Measurements from ENCODE around the gene FBXL7.

The FBXL7 gene

DNA sequence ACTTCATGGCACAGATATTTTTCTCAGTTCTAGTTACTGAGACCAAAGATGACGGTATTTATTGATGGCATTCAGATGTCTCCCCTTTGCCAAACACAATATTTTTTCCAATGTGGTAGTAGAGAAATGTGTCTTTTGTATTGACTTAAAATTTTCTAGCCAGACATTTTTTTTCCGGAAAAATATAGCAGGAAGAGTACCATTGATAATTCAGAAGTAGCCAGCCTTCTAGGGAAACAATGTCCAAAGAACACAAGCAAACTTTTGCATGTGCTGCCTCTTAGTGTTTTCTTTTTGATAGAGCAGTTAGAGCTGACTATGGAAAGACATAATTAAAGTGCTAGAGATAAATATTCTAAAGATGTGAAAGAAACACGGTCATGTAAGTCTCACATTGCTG, 448.2 kb downstream of the FBXL7 start:
- no peak overlapping the region for H3K4me3 ChIP-seq (ENCODE audit: low read depth, low read length)
- peak; percentile 20 for DNase-seq (ENCODE audit: low read depth)
- TF ChIP-seq, protein P1, sequence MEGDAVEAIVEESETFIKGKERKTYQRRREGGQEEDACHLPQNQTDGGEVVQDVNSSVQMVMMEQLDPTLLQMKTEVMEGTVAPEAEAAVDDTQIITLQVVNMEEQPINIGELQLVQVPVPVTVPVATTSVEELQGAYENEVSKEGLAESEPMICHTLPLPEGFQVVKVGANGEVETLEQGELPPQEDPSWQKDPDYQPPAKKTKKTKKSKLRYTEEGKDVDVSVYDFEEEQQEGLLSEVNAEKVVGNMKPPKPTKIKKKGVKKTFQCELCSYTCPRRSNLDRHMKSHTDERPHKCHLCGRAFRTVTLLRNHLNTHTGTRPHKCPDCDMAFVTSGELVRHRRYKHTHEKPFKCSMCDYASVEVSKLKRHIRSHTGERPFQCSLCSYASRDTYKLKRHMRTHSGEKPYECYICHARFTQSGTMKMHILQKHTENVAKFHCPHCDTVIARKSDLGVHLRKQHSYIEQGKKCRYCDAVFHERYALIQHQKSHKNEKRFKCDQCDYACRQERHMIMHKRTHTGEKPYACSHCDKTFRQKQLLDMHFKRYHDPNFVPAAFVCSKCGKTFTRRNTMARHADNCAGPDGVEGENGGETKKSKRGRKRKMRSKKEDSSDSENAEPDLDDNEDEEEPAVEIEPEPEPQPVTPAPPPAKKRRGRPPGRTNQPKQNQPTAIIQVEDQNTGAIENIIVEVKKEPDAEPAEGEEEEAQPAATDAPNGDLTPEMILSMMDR (conservative IDR thresholded peaks at IDR 0.05; ENCODE audit: low read depth, low read length) = no peak

DNA sequence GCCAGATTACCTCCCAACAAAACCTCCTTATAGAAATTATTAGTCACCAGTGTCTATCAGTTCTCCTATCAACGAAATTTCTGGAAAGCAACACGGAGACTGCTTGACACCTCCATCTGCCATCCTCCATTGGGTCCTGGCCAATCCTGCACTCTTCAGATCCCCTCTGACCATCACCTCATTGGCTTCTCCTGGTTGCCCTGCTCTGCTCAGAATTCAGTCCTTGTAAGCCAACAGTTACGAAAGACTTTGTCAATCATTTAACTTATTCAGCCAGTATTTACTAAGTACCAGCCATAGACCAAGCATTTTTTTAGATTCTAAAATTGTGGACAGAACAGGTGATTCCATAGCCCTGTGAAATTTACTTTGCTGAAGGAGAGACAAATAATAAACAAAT, 451.1 kb downstream of the FBXL7 start:
- TF ChIP-seq, protein P1 (conservative IDR thresholded peaks at IDR 0.05; ENCODE audit: low read depth, low read length) = no peak
- H3K4me3 ChIP-seq (ENCODE audit: low read depth, low read length) = no peak overlapping the region
- no peak for DNase-seq (ENCODE audit: low read depth)

DNA sequence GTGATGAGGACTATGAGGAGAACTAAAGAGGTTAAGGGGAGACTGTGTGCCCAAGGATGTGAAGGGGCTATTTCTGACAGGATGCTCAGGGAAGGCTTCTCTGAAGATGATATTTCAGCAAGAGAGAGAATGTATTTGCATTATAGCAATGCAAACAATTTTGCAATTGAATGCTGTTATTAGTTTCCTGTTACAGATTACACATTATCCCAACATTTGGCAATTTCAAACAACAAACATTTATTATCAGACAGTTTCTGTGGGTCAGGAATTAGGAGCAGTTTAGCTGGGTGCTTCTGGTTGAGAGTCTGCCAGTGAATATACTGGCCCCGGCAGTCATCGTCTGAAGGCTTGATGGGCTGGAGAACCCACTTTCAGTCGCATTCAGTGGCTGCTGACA, 451.6 kb downstream of the FBXL7 start:
- no peak for DNase-seq (ENCODE audit: low read depth)
- H3K4me3 ChIP-seq (ENCODE audit: low read depth, low read length) = no peak overlapping the region
- TF ChIP-seq, protein P1 (conservative IDR thresholded peaks at IDR 0.05; ENCODE audit: low read depth, low read length) = no peak

DNA sequence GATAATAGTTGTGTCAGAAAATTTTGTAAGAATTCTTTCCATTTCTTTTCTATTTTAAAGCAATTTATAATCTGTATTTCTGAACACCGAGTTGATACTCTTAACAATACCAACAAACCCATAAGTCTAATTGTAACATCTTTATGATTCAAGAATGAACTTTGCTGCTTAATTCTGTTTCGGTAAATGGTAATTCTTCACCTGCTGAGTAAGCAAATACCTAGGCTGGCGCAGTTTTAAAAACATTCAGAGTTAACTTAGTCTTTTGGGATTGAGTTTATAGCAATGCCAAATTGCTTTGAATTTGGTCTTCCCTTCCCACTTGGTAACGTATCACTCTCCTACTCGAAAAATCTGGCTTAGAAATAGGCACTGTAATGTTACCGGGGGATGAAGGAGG, 456.6 kb downstream of the FBXL7 start:
- no peak overlapping the region for H3K4me3 ChIP-seq (ENCODE audit: low read depth, low read length)
- DNase-seq (ENCODE audit: low read depth) = no peak
- TF ChIP-seq, protein P1 (conservative IDR thresholded peaks at IDR 0.05; ENCODE audit: low read depth, low read length) = no peak

DNA sequence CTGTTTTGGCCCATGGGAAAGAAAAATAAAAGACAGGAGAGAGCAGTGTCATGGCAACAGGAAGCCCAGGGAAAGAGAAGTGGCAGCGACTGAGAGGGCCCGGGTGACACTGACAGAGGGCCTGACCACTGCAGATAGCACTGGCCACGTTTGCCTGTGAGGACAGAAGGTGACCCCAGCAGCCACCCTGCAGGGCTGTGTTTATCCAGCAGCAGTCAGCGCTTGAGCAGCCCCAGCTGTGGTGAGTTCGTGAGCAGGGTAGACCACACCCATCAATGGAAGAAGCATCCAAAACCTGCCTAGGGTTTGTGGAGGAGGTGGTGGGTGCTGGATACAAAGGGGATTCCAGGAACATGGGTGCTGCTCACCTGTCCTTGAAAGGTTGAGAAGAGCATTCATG, 457.1 kb downstream of the FBXL7 start:
- DNase-seq (ENCODE audit: low read depth) = no peak
- TF ChIP-seq, protein P1 (conservative IDR thresholded peaks at IDR 0.05; ENCODE audit: low read depth, low read length) = no peak
- no peak overlapping the region for H3K4me3 ChIP-seq (ENCODE audit: low read depth, low read length)

DNA sequence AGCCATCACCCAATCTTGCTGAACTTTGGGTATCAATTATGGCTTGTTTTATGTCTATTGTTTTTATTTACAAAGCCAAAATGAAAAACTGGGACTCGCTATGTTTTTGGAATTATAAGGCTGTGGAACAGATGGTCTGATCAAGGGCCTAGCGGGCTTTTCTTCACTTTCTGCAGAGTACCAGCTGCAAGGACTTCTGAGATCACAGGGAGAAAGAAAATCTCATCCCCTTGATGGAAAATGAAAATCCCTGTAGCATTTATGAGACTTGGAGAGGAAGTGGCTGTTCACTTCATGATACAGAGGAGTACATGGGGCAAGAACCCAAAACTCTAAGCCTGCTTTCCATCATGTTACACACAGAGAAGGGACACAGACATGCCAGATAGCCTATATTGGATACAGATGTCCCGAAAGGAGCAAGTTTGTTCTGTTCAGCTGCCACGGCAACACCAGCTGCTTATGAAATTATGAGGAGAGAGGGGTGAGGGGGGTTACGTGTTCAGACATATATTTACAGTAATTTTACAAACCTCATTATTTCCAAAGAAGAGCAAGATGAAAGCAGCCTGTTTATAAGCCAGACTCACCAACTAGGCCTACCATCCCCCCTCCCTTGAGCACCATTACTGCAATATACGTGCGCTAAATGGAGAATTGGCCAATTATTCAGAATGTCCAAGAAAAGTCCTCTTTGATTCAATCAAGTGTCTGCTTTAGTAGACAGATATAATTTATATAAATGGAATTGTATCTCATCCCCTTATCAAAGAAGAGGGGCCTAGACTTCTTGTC, 459.6 kb downstream of the FBXL7 start:
- H3K4me3 ChIP-seq (ENCODE audit: low read depth, low read length) = no peak overlapping the region
- DNase-seq (ENCODE audit: low read depth) = no peak
- TF ChIP-seq, protein P1 (conservative IDR thresholded peaks at IDR 0.05; ENCODE audit: low read depth, low read length) = no peak

DNA sequence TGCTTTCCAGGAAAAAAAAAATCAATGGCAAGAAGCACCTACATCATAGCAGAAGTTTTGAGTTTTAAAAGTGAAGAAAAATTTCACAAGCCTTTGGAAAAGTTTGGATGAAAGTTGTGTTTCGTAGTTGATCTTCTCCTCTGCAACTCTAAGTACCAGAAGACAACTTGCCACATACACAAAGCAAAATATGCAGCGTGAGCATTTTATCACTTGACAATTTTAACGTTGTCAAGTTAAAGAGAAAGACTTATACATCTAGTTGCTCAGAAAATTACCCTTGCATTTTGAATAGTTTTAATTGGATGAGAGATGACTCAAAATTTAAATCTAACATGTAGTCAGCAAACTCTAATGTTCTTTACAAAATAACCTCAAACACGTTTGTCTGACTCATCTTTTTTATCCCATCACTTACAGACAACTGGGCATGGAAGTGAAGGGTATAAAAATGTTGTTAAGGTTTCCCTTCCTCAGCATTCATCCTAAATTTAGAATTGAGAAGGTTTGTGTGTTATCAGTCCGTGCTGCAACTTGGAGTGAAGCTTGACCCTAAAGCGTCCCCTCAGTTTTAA, 466.2 kb downstream of the FBXL7 start:
- peak; percentile 11 for DNase-seq (ENCODE audit: low read depth)
- TF ChIP-seq, protein P1 (conservative IDR thresholded peaks at IDR 0.05; ENCODE audit: low read depth, low read length) = no peak
- no peak overlapping the region for H3K4me3 ChIP-seq (ENCODE audit: low read depth, low read length)
